ENCODE results near the gene APBA3. TPM values are rescaled to one million over a fixed set of nuclear protein-coding genes. Genes with fewer than 3 reads are reported as not detected.

Gene APBA3
- polyA plus RNA-seq, 2 of the 4 experiments (the other 2 are of a cell fraction), result 5.5 to 10.0 TPM

DNA sequence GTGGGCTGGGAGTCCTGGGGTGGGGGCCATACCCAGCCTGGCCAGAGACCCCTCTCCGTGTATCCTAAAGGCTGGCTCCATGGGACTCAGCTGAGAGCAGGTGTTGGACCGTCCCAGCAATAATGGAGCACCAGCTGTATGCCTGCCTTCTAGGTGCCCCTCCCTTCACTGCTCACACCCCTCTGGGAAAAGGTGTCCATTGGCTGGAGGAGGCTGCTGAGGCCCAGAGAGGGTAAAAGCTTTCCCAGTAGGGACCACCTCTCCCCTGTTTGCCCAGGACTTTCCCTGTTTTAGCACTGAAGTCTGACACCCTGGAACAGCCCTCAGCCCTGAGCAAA, 13.9 kb upstream of the APBA3 start (continued):
- TF ChIP-seq FOXS1 (CRISPR knock-in tag; IDR thresholded peaks at IDR 0.05), result no peak
- no peak for TF ChIP-seq ZFP36 (IDR thresholded peaks at IDR 0.05; ENCODE audit: borderline replicate concordance, partially characterized antibody)
- no peak for TF ChIP-seq HOXB5 (CRISPR knock-in tag; IDR thresholded peaks at IDR 0.05)

DNA sequence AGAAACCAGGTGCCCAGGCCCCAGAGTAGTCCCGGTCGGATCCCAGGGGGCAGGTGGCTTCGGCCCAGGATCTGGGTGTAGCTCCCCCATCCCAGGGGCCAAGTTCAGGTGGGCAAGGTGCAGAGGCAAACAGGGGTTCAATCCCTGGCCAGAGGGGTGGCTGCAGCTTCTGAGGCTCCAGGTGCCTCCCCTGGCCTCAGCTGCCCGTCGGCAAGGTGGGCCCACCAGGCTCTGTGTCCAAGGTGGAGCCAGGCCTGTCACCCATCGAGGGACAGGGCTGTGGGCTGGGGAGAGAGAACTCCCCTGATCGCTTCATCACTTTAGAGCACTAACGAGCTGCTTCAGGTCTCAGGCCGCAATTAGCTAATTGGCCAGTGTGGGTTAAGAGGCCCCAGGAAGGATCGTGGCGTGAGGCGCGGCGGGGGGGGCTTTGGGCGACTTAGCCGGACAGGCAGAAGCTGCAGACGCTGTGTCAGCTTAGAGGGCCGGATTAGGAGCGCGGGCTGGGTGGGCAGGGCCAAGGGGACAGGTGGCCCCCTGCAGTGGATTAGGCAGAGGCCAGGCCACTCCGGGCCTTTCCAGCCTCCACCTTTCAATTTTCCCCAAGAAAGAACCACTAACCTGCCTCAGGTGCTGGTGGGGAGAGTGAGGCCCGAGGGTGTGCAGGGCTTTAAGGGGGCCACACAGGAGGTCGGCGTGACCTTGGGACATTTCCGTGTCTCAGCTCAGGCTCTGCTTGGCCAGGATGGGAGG, 13.3 kb upstream of the APBA3 start:
- Histone ChIP-seq H3K9me3 (no peaks in the 10 kb centered on the region), H3K4me1 (no peaks in the 10 kb centered on the region), H3K4me2 (no peak overlapping the region), H3K27ac (no peak overlapping the region), H3K4me3 (no peak overlapping the region)
- TF ChIP-seq NR3C1 (IDR thresholded peaks at IDR 0.05), result no peak
- no peak for TF ChIP-seq FOSB (CRISPR knock-in tag; IDR thresholded peaks at IDR 0.05)
- TF ChIP-seq KDM1A (IDR thresholded peaks at IDR 0.05; ENCODE audit: low read depth), result no peak
- TF ChIP-seq HDAC2 (IDR thresholded peaks at IDR 0.05), result no peak
- TF ChIP-seq, protein P1, sequence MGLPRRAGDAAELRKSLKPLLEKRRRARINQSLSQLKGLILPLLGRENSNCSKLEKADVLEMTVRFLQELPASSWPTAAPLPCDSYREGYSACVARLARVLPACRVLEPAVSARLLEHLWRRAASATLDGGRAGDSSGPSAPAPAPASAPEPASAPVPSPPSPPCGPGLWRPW (IDR thresholded peaks at IDR 0.05), result no peak
- no peak for TF ChIP-seq HEYL (CRISPR knock-in tag; IDR thresholded peaks at IDR 0.05)
- no peak for TF ChIP-seq SREBF2 (IDR thresholded peaks at IDR 0.05)
- TF ChIP-seq CHD4 (IDR thresholded peaks at IDR 0.05; ENCODE audit: borderline replicate concordance), result no peak
- no peak for TF ChIP-seq EP300 (IDR thresholded peaks at IDR 0.05)
- no peak for TF ChIP-seq ESRRA (IDR thresholded peaks at IDR 0.05; ENCODE audit: borderline replicate concordance, low read length)
- TF ChIP-seq, protein P2, sequence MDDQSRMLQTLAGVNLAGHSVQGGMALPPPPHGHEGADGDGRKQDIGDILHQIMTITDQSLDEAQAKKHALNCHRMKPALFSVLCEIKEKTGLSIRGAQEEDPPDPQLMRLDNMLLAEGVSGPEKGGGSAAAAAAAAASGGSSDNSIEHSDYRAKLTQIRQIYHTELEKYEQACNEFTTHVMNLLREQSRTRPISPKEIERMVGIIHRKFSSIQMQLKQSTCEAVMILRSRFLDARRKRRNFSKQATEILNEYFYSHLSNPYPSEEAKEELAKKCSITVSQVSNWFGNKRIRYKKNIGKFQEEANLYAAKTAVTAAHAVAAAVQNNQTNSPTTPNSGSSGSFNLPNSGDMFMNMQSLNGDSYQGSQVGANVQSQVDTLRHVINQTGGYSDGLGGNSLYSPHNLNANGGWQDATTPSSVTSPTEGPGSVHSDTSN (IDR thresholded peaks at IDR 0.05), result no peak
- no peak for TF ChIP-seq JUN (IDR thresholded peaks at IDR 0.05)
- no peak for TF ChIP-seq BHLHE40 (IDR thresholded peaks at IDR 0.05; ENCODE audit: low read depth, low read length)
- TF ChIP-seq, protein P3, sequence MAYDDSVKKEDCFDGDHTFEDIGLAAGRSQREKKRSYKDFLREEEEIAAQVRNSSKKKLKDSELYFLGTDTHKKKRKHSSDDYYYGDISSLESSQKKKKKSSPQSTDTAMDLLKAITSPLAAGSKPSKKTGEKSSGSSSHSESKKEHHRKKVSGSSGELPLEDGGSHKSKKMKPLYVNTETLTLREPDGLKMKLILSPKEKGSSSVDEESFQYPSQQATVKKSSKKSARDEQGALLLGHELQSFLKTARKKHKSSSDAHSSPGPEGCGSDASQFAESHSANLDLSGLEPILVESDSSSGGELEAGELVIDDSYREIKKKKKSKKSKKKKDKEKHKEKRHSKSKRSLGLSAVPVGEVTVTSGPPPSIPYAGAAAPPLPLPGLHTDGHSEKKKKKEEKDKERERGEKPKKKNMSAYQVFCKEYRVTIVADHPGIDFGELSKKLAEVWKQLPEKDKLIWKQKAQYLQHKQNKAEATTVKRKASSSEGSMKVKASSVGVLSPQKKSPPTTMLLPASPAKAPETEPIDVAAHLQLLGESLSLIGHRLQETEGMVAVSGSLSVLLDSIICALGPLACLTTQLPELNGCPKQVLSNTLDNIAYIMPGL (CRISPR knock-in tag; IDR thresholded peaks at IDR 0.05; ENCODE audit: borderline replicate concordance), result no peak
- TF ChIP-seq CHD2 (IDR thresholded peaks at IDR 0.05; ENCODE audit: low read length, partially characterized antibody), result no peak
- no peak for TF ChIP-seq HOXA7 (CRISPR knock-in tag; IDR thresholded peaks at IDR 0.05)
- TF ChIP-seq EHMT2 (IDR thresholded peaks at IDR 0.05; ENCODE audit: low read depth), result no peak
- no peak for DNase-seq (ENCODE audit: low read depth in 1 of 2, low spot score in 1 of 2)
- ChIA-PET CTCF (interaction anchor here (1.1 to 1.6 kb wide), 2 partner anchors 13 to 14 kb away, joined by 3 read pairs; partner anchors contain the start of gene MRPL54), POLR2A (interaction anchor here (2.4 kb wide), 1 partner anchor 12 kb away, joined by 9 read pairs; the partner anchor contains the start of gene MRPL54)
- 81% methylated on average over 5 of the region's 25 CpGs for WGBS (ENCODE audit: missing lambda C conversion rate)
- no peak for ATAC-seq
- FAIRE-seq, result no peak

DNA sequence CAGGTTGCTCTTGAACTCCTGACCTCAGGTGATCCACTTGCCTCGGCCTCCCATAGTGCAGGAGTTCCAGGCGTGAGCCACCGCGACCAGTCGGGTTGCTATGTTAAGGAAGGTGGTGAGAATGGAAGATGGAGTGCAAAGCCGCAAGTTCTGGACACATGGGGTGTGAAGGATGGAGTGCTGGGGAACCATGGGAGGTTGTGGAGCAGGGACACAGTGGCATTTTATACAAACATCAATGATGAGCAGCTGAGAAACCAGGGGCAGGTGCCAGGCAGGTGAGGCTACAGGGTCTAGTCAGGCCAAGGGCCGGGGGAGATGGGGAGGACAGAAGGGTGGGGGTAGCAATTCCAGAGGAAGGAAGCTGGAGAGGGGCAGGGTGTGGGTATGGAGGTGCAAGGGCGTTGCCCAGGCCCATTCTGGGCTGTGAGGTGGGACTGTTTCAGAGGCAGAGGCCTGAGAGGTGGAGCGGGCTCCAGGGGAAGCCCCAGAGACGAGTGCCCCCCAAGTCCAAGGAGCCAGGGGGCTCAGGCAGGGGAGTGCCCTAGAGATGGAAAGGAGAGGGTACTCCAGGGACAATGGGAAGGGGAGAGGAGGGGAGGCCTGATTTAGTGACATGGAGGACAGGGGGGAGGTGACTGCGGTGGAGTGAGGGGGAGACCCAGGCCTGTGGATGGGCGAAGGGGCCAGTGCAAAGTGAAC, 12.5 kb upstream of the APBA3 start:
- Histone ChIP-seq H3K27ac (no peak overlapping the region), H3K4me1 (no peaks in the 10 kb centered on the region), H3K4me2 (no peak overlapping the region), H3K9me3 (no peaks in the 10 kb centered on the region), H3K4me3 (no peak overlapping the region)
- ATAC-seq (no peak), FAIRE-seq (no peak), DNase-seq (ENCODE audit: low read depth in 1 of 2, low spot score in 1 of 2) (no peak)
- ChIA-PET POLR2A (interaction anchor here (2.4 kb wide), 1 partner anchor 11 kb away, joined by 9 read pairs; the partner anchor contains the start of gene MRPL54), CTCF (interaction anchor here (1.0 kb wide), 1 partner anchor 10 kb away, joined by 3 read pairs; no protein-coding TSS in a partner anchor)
- no peak for TF ChIP-seq BHLHE40 (IDR thresholded peaks at IDR 0.05; ENCODE audit: low read depth, low read length)
- 64% methylated on average over 12 of the region's 12 CpGs for WGBS (ENCODE audit: missing lambda C conversion rate)

Measured in A549 (cell line).